GM18505 (cell line): Measurements from ENCODE around the gene TTLL3.
"Not testable (repeated sequence)": the region's sequence is repeated elsewhere in the genome, so short reads cannot be mapped to it uniquely, and the experiment has no call there.

Source experiments
- ATAC-seq: cut with Tn5 transposase; IDR thresholded peaks from one replicate; pipeline ENCODE4 v1.9.1; 2021; ENCODE audit not compliant: unreplicated experiment
- POLR2A ChIP-seq: IDR thresholded peaks from 4 replicates; pipeline ENCODE4 v1.6.1; 2011; ENCODE audit warnings: borderline replicate concordance; ENCODE audit not compliant: insufficient read depth, insufficient read length; ENCODE audit errors: extremely low read depth

Gene TTLL3, protein sequence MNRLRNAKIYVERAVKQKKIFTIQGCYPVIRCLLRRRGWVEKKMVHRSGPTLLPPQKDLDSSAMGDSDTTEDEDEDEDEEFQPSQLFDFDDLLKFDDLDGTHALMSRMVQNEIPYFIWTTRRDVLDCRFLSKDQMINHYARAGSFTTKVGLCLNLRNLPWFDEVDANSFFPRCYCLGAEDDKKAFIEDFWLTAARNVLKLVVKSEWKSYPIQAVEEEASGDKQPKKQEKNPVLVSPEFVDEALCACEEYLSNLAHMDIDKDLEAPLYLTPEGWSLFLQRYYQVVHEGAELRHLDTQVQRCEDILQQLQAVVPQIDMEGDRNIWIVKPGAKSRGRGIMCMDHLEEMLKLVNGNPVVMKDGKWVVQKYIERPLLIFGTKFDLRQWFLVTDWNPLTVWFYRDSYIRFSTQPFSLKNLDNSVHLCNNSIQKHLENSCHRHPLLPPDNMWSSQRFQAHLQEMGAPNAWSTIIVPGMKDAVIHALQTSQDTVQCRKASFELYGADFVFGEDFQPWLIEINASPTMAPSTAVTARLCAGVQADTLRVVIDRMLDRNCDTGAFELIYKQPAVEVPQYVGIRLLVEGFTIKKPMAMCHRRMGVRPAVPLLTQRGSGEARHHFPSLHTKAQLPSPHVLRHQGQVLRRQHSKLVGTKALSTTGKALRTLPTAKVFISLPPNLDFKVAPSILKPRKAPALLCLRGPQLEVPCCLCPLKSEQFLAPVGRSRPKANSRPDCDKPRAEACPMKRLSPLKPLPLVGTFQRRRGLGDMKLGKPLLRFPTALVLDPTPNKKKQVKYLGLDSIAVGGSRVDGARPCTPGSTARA

DNA sequence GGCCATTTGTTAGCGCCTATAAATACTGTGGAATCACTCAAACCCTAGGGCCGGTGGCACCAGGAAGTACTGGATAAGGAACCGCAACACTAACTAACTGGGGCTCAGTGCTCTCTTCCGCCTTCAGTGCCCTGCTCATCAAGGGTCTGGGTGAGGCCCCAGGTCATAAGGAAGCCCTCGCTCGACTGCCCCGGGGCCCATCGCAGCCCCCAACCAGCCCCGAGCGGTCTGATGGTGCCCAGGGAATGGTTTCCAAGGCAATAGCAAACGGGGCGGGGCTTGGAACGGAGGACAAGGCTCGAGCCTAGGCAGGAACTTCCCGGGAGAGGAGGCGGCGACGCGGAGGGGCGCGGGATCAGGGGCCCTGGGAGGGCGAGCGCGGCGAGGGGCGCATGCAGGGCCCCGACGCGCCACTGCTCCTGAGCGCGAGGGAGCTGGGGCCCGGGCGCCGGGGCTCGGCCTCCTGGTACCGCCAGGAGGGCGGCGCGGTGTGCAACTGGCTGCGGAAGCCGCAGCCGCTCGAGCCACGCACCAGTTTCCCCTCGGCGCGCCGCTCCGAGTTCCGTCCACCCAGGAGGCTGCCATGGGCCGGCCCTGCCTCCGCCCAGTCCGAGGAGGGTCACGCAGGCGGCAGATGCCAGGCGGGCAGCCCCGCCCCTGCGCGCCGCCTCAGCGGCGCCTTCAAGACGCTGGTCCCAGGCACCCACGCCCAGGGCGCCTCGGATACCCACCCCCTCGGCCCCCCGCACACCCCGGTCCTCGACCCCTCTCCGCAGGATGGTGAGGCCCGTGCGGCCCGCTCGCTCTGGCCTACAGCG lies at the start of gene TTLL3:
TSS of gene TTLL3 (plus strand) at position 648 of the 818 bp plus-strand sequence. CDS start 400 bp downstream, outside the sequence.
- no peak for ATAC-seq

DNA sequence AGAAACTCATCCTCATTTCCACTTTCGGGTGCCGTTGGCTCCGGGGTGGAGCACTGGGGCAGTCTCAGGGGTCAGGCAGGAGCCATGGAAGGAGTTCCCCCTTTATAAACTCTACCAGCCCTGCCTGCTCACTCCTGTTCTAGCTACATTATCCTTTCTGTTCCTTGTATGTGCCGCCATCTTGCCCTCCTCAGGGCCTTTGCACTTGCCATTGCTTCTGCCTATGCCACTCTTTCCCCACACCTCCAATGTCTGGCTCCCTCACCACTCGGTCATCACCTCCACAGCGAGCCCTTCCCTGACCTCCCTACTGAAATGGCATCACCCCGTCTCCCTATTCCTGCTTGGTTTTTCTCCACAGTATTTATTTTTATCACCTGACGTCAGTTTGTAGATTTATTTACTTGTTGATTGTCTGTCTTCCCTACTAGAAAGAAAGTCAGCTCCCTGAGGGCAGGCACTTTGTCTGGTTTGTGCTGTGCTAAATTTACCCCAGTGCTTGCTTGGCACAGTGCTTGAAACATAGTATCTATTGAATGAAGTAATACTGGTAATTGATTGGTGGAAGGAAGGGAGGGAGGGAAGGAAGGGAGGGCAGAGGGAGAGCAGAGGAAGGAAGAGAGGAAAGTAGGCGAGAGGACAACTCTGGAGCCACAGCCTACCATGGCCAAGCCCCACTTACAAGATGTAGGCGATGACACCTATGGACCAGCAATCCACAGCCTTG lies 49.1 kb upstream of the TTLL3 start:
- TF ChIP-seq POLR2A = no peak
- ATAC-seq = no peak

More for the DNA sequence above, at the start of gene TTLL3:
- TF ChIP-seq POLR2A = peak; percentile 58

DNA sequence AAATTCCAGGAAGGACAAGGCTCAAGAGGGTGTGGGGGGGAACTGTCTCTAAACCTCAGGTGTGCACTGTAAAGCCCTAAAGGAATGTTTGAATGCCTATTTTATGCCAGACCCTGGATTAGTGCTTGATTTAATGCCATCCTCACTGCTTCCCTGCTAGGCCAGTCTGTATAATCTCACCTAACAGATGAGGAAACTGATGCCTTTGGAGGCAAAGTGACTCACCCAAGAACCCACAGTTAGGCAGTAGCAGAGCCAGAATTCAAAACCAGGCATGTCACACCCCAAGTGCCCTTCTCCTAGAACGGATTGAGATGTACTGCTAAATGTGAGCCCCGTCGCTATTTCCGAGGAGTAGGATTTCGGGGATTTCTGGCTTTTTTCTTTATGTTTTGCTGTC lies 48.1 kb upstream of the TTLL3 start:
- ATAC-seq = no peak
- no peak for TF ChIP-seq POLR2A

DNA sequence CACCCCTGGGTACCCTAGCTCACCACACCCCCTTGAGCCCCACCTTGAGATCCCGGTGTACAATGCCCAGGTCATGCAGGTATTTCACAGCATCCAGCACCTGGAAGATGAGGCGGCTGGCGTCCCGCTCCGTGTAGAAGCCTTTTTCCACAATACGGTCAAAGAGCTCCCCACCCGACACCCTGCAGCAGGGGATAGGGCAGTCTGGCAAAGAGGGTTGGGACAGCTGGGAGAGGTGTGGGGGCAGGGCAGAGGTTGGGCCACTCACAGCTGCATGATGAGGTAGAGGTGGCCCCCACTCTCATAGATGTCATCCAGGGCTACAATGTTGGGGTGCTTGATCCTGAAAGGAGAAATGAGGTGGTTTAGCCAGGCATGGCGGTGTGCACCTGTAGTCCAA lies 47.2 kb upstream of the TTLL3 start:
- no peak for ATAC-seq
- TF ChIP-seq POLR2A = no peak

DNA sequence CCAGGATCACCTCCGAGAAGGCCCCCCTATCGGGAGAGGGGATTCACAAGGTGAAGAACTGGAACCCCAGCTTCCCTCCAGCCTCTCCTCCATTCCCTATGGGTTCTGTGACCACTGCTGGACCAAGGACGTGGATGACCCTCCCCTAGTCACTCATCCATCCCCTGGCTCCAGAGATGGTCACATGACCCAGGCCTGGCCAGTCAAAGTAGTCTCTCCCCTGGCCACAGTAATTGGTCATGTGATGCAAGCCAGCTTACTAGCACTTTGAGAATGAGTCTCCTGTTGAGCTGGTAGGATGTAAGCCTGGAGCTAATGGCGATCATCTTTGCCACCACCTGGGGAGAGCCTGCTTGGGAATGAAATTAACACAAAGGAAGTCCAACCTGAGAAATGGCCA lies 44.2 kb upstream of the TTLL3 start:
- no peak for TF ChIP-seq POLR2A
- no peak for ATAC-seq

DNA sequence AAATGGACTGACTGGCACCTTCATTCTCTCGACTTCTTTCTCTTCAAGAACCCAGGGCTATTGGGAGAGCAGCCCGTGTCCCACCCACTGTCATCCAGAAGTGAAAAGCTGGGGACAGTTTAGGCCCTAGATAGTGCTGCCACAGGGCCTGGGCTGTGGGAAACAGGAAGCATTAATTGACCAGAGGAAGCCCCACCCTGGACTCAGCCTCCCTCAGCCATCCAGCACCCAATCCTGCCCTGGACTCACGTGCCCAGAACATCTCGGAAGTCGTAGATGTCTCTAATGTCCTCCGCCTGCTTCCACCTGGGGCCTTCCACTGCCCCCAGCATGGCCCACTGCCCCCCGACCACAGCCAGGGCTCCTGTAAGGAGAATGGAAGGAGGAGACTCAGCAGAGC lies 42.6 kb upstream of the TTLL3 start:
- no peak for TF ChIP-seq POLR2A
- no peak for ATAC-seq

DNA sequence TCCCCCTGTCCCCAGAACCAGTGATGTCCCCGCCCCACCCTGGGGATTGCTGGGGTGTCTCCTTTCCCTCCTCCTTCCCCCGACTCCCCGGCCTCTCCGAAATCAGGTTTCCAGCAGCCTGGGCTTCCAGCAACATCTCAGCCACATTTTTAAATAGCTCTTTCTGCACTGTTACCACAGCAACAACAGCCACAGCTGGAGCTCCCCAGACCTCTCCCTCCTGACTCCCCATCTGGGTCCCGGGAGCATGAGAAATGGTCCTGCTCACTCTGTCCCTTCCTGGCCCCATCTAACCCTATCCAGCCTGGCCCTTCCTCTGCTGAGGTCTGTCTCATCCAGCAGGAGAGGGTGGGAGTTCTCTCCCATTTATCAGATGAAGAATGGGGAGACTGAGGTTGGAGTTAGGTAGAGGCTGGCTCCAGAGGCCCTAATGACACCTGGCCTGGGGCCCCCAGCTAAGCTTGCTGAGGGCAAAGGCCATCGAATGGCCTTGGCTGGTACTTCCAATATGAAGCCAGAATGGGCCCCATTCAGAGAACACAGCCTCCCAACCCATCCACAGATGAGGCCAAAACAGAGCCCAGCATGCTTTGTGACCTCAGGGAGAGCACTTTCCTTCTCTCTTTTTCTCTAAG lies 41.8 kb upstream of the TTLL3 start:
- TF ChIP-seq POLR2A = no peak
- ATAC-seq = no peak

DNA sequence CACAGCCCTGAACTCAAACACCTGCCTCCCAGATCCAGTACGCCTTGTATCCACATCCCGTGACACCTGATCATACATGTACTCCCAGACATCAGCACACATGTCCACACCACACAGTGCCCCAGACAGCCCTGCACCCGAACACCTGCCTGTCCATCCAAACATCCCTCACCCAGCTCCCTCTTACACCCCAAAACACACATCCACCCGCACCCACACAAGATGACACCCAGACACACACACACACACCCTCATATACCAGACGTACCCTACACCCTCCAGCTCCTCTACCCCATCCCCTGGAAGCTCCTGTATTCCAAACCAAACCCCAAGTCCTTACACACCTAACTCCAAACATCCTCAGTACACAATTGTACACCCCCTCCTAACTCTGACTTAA lies 41.0 kb upstream of the TTLL3 start:
- ATAC-seq = no peak
- no peak for TF ChIP-seq POLR2A

DNA sequence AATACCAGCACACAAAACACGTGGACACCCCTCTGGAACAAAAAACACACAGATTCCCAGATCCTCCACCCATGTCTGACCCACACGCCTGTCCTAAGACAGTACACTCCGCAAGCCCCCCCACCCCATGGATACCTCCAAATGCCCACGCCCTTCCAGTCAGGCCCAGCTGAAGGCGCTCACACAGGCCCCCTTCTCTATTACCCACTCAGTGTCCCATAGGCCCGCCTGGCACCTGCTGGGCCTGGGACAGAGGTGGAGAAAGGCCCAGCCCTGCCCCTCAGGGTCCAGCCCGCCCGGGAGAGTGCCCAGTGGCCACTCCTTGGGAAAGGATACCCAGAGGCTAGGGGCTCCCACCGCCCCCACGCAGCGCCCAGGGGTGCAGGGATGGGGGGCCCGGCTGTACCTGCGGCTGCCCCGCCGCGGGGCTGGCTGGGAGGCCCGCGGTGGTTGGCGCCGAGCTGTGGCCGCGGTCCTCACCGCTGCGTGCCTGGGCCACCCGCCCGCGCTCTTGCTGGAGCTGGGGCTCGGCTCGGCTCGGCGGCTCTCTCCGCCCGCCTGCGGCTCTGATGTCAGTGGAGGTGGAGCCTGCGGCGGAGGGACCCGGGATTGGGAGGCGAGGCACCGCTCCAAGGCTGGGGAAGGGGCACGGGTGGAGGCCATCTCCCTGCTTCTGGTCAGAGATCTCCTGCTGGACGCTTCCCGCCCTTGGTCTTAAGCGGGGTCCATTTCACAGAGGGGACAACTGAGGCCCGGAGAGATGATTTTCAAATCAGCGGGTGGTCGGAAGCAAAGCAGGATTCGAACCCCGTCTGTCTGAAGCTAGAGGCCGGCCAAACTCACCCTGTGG lies 40.4 kb upstream of the TTLL3 start, which contains the start of gene CAMK1:
TSS of gene CAMK1 (minus strand) at position 522 of the 850 bp plus-strand sequence. CDS start 2,198 bp downstream, outside the sequence.
- TF ChIP-seq POLR2A = no peak
- ATAC-seq = no peak

DNA sequence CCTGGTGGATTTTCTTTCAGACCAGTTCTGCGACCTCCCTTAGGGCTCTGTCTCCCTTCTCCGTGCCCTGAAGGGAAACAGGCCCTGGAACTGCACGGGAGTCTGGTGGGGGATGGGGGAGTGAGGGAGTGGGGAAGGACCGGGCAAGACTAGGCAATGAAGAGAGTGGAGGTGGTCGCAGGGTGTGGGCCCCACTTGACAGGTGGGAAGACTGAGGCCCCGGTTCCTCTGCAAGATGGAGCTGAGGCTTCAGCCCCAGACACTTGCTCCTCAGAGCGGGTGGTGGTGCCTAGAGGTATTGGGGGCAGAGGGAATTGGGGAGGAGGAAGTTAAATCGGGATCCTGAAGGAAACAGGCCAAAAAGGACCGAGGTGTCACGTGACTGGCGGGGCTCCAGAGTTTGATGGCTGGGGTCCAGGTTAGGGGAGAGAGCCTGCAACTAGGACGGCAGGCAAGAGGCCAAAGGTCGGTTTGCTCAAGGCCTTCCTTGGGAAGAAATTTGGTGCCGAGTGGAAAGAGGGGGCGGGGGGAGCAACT lies 39.7 kb upstream of the TTLL3 start:
- ATAC-seq = no peak
- TF ChIP-seq POLR2A = no peak

DNA sequence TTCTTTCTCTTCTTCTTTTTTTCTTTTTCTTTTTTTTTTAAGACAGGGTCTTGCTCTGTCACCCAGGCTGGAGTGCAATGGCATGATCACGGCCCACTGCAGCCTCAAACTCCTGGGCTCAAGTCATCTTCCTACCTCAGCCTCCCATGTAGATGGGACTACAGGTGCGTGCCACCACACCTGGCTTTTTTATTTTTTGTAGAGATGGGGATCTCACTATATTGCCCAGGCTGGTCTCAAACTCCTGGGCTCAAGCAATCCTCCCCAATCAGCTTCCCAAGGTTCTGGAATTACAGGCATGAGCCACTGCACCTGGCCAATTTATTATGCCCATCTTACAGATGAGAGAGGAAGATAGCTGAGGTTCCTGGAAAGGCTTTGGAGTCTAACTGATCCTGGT lies 39.1 kb upstream of the TTLL3 start:
- not testable (repeated sequence) for ATAC-seq
